ENCODE results near the gene DACH1. TPM values are rescaled to one million over a fixed set of nuclear protein-coding genes. Genes with fewer than 3 reads are reported as not detected.

The DACH1 gene
- total and polyA plus RNA-seq, 9 of the 15 experiments (the other 6 are each of a cell fraction or from before 2014, with no cell fraction given), result 0.04 to 0.07 (median 0.04) TPM; not detected in 2

GRCh38 chr13:71864986-71865873, 1.8 kb downstream of the DACH1 start:
- ChIA-PET POLR2A (no interaction called here), CTCF (ENCODE audit: low intra/inter-chr PET ratio) (no interaction called here)
- in situ Hi-C loops (cut with MboI) (no loop called here), intact Hi-C loops (cut with micrococcal nuclease) (no loop called here)
- DNase-seq (ENCODE audit: extremely low read depth in 1 of 4, low spot score in 3 of 4) (no peak), ATAC-seq (no peak), FAIRE-seq (no peak)
- Histone ChIP-seq H3K9ac (ENCODE audit: insufficient read depth in 1 of 2, low read depth in 2 of 2, low read length in 2 of 2) (no peak overlapping the region), H3K27me3 (ENCODE audit: control insufficient read depth in 2 of 2, insufficient read depth in 2 of 2, low read length in 2 of 2) (no peaks in the 10 kb centered on the region), H3K4me1 (replicated peaks in 1 of 2; ENCODE audit: control insufficient read depth in 2 of 2, insufficient read depth in 2 of 2, low read length in 2 of 2) (peaks cover 0 to 8% of the 10 kb centered on the region in 2 experiments; a peak in 2 of 5 replicates), H3K4me2 (ENCODE audit: insufficient read depth, low read length) (no peak overlapping the region), H3K36me3 (ENCODE audit: control insufficient read depth, insufficient read depth, low read length) (no peaks in the 10 kb centered on the region), H3K9me3 (replicated peaks; ENCODE audit: control insufficient read depth, insufficient read depth, low read depth, low read length) (no peaks in the 10 kb centered on the region), H4K20me1 (replicated peaks; ENCODE audit: control insufficient read depth, insufficient read depth, low read length) (no peaks in the 10 kb centered on the region), H3K9me1 (ENCODE audit: control insufficient read depth, insufficient read depth, low read length) (no peaks in the 10 kb centered on the region), H3K27ac (ENCODE audit: extremely low read depth, low read depth, low read length) (no peak overlapping the region), H3K4me3 (no peak overlapping the region), H3K79me2 (ENCODE audit: control insufficient read depth, insufficient read depth, low read length) (no peaks in the 10 kb centered on the region), H2AFZ (ENCODE audit: low read depth, low read length) (no peak overlapping the region)
- TF ChIP-seq ETV6 (IDR thresholded peaks at IDR 0.05; ENCODE audit: borderline replicate concordance in 1 of 2, low read depth in 2 of 2, low read length in 1 of 2) (no peak), ETV6 (CRISPR knock-in tag; IDR thresholded peaks at IDR 0.05; ENCODE audit: borderline replicate concordance) (no peak), ZNF324 (CRISPR knock-in tag; IDR thresholded peaks at IDR 0.05) (no peak), SMARCA4 (IDR thresholded peaks at IDR 0.05) (no peak), KLF10 (CRISPR knock-in tag; IDR thresholded peaks at IDR 0.05) (no peak), PHB (CRISPR knock-in tag; IDR thresholded peaks at IDR 0.05) (no peak), ZNF121 (CRISPR knock-in tag; conservative IDR thresholded peaks at IDR 0.05) (no peak), ZNF778 (CRISPR knock-in tag; IDR thresholded peaks at IDR 0.05) (no peak), CHD4 (IDR thresholded peaks at IDR 0.05; ENCODE audit: insufficient read depth, insufficient replicate concordance, low read depth, low read length, poor library complexity, severe bottlenecking) (no peak), SRF (CRISPR knock-in tag; IDR thresholded peaks at IDR 0.05) (no peak), ZBTB26 (CRISPR knock-in tag; IDR thresholded peaks at IDR 0.05) (no peak), MLX (CRISPR knock-in tag; conservative IDR thresholded peaks at IDR 0.05) (no peak), EWSR1 (IDR thresholded peaks at IDR 0.05; ENCODE audit: borderline replicate concordance, low read depth, partially characterized antibody) (no peak), CHD2 (IDR thresholded peaks at IDR 0.05; ENCODE audit: low read depth, low read length) (no peak), ZFX (CRISPR knock-in tag; IDR thresholded peaks at IDR 0.05) (no peak), HDGF (IDR thresholded peaks at IDR 0.05) (no peak)
- 7% methylated on average over 3 of the region's 88 CpGs for WGBS (ENCODE audit: insufficient coverage, low coverage, missing lambda C conversion rate)
- no TSS peak for BruUV-seq (replicated peaks)

Measured in K562 (cell line).